IPS DF 4.7 (cell line): ENCODE results near the gene RNF157.
"Not testable (repeated sequence)": the region's sequence is repeated elsewhere in the genome, so short reads cannot be mapped to it uniquely, and the experiment has no call there.

Experiments used
- DNase-seq: peaks from one replicate; pipeline ENCODE4 v3.0.0-alpha.2; 2013; ENCODE audit warnings: low spot score; ENCODE audit errors: extremely low read depth

Gene RNF157

GRCh38 chr17:76191896-76192295 is 48.4 kb downstream of the RNF157 start:
- DNase-seq, result no peak

GRCh38 chr17:76189741-76190140 is 50.6 kb downstream of the RNF157 start:
- DNase-seq, result no peak

GRCh38 chr17:76189247-76189646 is 51.0 kb downstream of the RNF157 start:
- DNase-seq, result no peak

GRCh38 chr17:76188213-76189016 is 51.9 kb downstream of the RNF157 start:
- no peak for DNase-seq

GRCh38 chr17:76186774-76187173 is 53.5 kb downstream of the RNF157 start:
- not testable (repeated sequence) for DNase-seq

GRCh38 chr17:76184290-76184689 is 56.0 kb downstream of the RNF157 start:
- no peak for DNase-seq

GRCh38 chr17:76182016-76182764 is 58.1 kb downstream of the RNF157 start:
- peak; percentile 90 for DNase-seq

- DNase-seq, result no peak
Measured at GRCh38 chr17:76179496-76180467, 60.5 kb downstream of the RNF157 start.

- no peak for DNase-seq
Measured at GRCh38 chr17:76178124-76178523, 62.2 kb downstream of the RNF157 start.

- no peak for DNase-seq
Measured at GRCh38 chr17:76176701-76177574, 63.4 kb downstream of the RNF157 start.

GRCh38 chr17:76174037-76174436 is 66.3 kb downstream of the RNF157 start:
- no peak for DNase-seq

- no peak for DNase-seq
Measured at GRCh38 chr17:76173474-76173873, 66.8 kb downstream of the RNF157 start.

- DNase-seq, result no peak
Measured at GRCh38 chr17:76171706-76172105, 68.6 kb downstream of the RNF157 start.

- DNase-seq, result no peak
Measured at GRCh38 chr17:76170114-76170513, 70.2 kb downstream of the RNF157 start.

- DNase-seq, result no peak
Measured at GRCh38 chr17:76166906-76167305, 73.4 kb downstream of the RNF157 start.

GRCh38 chr17:76166168-76166567 is 74.1 kb downstream of the RNF157 start:
- no peak for DNase-seq

- DNase-seq, result no peak
Measured at GRCh38 chr17:76164331-76164730, 76.0 kb downstream of the RNF157 start.

- no peak for DNase-seq
Measured at GRCh38 chr17:76163919-76164318, 76.4 kb downstream of the RNF157 start.

- no peak for DNase-seq
Measured at GRCh38 chr17:76161619-76162266, 78.5 kb downstream of the RNF157 start.

GRCh38 chr17:76160896-76161528 is 79.3 kb downstream of the RNF157 start:
- no peak for DNase-seq
